Upper lobe of left lung (tissue), 6 donors: ENCODE measurements around the gene COL23A1. TPM values are rescaled to one million over a fixed set of nuclear protein-coding genes. Genes with fewer than 3 reads are reported as not detected.

Experiments
- ATAC-seq, 2 donors: fragments of 200-7000 bp; cut with Tn5 transposase; one replicate each; pipeline ENCODE4 v1.9.1; 2022; ENCODE audit warnings: mild to moderate bottlenecking in 2 of 2, moderate library complexity in 2 of 2; ENCODE audit not compliant: low FRiP score in 2 of 2
- DNase-seq, 2 donors: peaks; one replicate each; pipeline ENCODE4 v3.0.0-alpha.2; 2019 to 2020
- H3K27ac ChIP-seq, 4 donors: fragments of 200-600 bp; sonication (generic); one replicate each; pipeline ENCODE4 v1.5.1; 2016 to 2019
- H3K27me3 ChIP-seq, 4 donors: fragments of 200-600 bp; sonication (generic); one replicate each; pipeline ENCODE4 v1.5.1; 2017 to 2019
- H3K36me3 ChIP-seq, 4 donors: fragments of 200-600 bp; sonication (generic); one replicate each; pipeline ENCODE4 v1.5.1; 2016 to 2019
- H3K4me1 ChIP-seq, 4 donors: fragments of 200-600 bp; sonication (generic); one replicate each; pipeline ENCODE4 v1.5.1; 2018 to 2019
- H3K4me3 ChIP-seq, 4 donors: fragments of 200-600 bp; sonication (generic); one replicate each; pipeline ENCODE4 v1.5.1; 2017 to 2019; ENCODE audit warnings: mild to moderate bottlenecking in 2 of 4, moderate library complexity in 1 of 4
- H3K9me3 ChIP-seq, 4 donors: fragments of 200-600 bp; sonication (generic); one replicate each; pipeline ENCODE4 v1.5.1; 2018 to 2019
- EP300 ChIP-seq, 4 donors: sonication (generic); formaldehyde crosslinking; IDR thresholded peaks; one replicate each; pipeline ENCODE4 v1.5.1; 2017; ENCODE audit warnings: antibody characterized with exemption in 4 of 4, control low read depth in 2 of 4
- POLR2A ChIP-seq, 4 donors: fragments of 450-650 bp; IDR thresholded peaks; one replicate each; pipeline ENCODE4 v1.5.1; 2016 to 2017; ENCODE audit warnings: antibody characterized with exemption in 4 of 4, mild to moderate bottlenecking in 2 of 4
- POLR2AphosphoS5 ChIP-seq, 2 donors: sonication (generic); formaldehyde crosslinking; IDR thresholded peaks; one replicate each; pipeline ENCODE4 v1.5.1; 2017; ENCODE audit warnings: antibody characterized with exemption in 2 of 2
- WGBS, 2 donors: methylation state at CpG; one replicate each; pipeline ENCODE4 v1.1.5; 2017 to 2018; 5-methylcytosine and 5-hydroxymethylcytosine counted together
- total RNA-seq, 6 donors: library from RNA; depleted of rRNA in 4 of 6; stranded (reverse); fragments of >200 nt in 4 of 6; gene quantifications; one replicate each; pipeline versions ENCODE4 v1.1.0 to v1.2.1, GENCODE V29; 2016 to 2021
- TF ChIP-seq, protein P1 (sequence below), 6 experiments: fragments of 450-650 bp in 4 of 6; fragments of 200-600 bp in 2 of 6; sonication (generic) in 2 of 6; IDR thresholded peaks; one replicate each; pipeline ENCODE4 v1.5.1; 2016 to 2019; ENCODE audit warnings: antibody characterized with exemption in 6 of 6
- donor health status: DM: no; HTN: no; CAD: no; lungs with moderate emphysema.
- donor health status: DM: no; HTN: yes; CAD: no; lungs with severe emphysema.

Gene COL23A1
- total RNA-seq, 6 donors from 2014 or later: 0.61 to 3.1 (median 1.5) TPM

DNA sequence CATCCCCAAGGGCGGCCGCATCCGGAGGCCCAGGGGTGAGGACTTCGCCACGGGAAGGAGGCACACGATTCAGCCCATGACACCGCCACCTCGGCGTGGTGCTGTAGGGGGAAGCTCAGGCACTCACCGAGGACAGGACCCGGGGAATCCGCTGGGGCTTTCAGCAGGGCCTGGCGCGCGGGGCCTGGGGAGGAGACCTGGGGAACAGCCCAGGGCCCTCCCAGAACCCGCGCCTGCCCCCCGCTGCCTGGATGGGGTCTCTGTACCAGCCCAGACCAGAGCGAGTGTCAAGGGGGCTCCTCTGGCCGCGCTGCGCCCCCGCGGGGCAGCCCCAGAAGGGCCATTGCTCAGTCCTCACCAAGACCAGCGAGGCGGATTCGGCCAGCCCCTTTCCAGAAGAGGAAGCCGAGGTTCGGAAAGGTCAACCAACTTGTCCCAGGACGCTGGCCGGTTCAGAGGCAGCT, 12.8 kb downstream of the COL23A1 start:
- peaks cover 0 to 13% (median 5%) of the 10 kb centered on the region in 4 donors for H3K27me3 ChIP-seq
- peak in 1 of 2 donors; percentile 51 for ATAC-seq
- DNase-seq: peak in 1 of 2 donors; percentile 72
- no peak overlapping the region for H3K27ac ChIP-seq
- 36 to 46% methylated on average over 12 to 25 of the region's 31 CpGs for WGBS, 2 donors
- TF ChIP-seq EP300 (IDR thresholded peaks at IDR 0.05) (no peak), POLR2A (IDR thresholded peaks at IDR 0.05) (no peak), POLR2AphosphoS5 (IDR thresholded peaks at IDR 0.05) (no peak)
- TF ChIP-seq, protein P1, sequence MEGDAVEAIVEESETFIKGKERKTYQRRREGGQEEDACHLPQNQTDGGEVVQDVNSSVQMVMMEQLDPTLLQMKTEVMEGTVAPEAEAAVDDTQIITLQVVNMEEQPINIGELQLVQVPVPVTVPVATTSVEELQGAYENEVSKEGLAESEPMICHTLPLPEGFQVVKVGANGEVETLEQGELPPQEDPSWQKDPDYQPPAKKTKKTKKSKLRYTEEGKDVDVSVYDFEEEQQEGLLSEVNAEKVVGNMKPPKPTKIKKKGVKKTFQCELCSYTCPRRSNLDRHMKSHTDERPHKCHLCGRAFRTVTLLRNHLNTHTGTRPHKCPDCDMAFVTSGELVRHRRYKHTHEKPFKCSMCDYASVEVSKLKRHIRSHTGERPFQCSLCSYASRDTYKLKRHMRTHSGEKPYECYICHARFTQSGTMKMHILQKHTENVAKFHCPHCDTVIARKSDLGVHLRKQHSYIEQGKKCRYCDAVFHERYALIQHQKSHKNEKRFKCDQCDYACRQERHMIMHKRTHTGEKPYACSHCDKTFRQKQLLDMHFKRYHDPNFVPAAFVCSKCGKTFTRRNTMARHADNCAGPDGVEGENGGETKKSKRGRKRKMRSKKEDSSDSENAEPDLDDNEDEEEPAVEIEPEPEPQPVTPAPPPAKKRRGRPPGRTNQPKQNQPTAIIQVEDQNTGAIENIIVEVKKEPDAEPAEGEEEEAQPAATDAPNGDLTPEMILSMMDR (IDR thresholded peaks at IDR 0.05): no peak
- peak overlapping the region in 3 of 4 donors; percentile 25 to 34 (median 33) for H3K4me3 ChIP-seq
- no peaks in the 10 kb centered on the region for H3K36me3 ChIP-seq
- no peaks in the 10 kb centered on the region for H3K9me3 ChIP-seq
- H3K4me1 ChIP-seq: peaks cover 0 to 9% (median 0%) of the 10 kb centered on the region in 4 donors

DNA sequence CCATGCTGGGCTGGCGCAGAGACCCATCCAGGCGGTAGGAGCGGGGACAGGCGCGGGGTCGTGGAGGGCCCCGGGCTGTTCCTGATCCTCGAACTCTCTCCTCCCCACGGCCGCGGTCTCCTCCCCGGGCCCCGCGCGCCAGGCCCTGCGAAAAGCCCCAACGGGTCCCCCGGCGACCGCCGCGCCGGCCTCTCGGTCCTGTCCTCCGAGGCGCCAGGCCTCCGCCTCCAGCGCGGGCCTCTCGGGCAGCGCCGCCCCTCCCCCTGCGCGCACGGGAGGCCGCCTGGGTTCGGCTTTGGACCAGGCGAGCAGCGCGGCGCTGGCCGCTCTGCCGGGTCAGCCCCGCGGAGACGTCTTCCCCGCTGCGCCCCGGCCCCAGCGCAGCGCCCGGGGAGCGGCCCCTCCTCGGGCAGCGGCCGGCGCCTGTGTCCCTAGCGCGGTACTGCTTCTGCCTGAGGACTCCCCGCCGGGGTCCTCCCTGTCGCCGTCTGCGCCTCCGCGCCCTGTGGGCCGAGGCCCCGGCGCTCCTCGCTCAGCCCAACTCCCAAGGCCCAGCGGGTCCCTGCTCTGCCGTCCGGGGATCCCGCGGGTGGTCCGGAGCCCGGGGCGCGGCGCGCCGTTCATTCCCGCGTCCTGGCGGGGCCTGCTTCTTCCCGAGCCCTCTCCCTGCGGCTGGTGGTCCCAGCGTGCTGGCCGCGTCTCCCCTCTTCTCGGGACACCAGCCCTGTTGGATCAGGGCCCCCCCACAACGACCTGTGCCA, 13.4 kb downstream of the COL23A1 start:
- Histone ChIP-seq H3K36me3 (no peaks in the 10 kb centered on the region), H3K4me3 (peak overlapping the region in 3 of 4 donors; percentile 25 to 34 (median 33)), H3K9me3 (no peaks in the 10 kb centered on the region), H3K27ac (no peak overlapping the region), H3K4me1 (peaks cover 0 to 9% (median 0%) of the 10 kb centered on the region in 4 donors), H3K27me3 (peaks cover 0 to 13% (median 5%) of the 10 kb centered on the region in 4 donors)
- ATAC-seq (peak in 1 of 2 donors; percentile 28), DNase-seq (peak in 1 of 2 donors; percentile 84)
- no peak for TF ChIP-seq POLR2A (IDR thresholded peaks at IDR 0.05)
- TF ChIP-seq, protein P1 (IDR thresholded peaks at IDR 0.05): no peak
- 21% methylated on average over 10 to 26 of the region's 92 CpGs for WGBS, 2 donors

DNA sequence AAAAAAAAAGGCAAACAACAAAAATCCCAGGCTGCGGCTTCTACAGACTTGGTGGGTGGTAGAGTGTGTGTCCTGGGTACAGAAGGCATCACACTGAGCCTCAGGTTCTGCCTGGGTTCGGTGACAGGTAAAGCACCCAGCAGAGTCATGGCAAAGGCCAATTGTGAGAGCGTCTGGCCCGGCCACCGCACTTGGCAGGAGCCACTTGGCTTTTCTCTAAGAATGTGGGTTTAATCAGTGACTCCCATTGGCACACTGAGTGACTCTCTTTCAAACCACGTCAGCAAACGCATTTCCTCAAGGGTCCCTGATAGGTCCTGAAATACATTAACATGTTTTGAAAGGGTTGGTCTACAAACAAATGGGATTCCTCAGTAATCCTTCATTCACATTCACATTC, 17.0 kb downstream of the COL23A1 start:
- no peak for DNase-seq
- H3K9me3 ChIP-seq: no peaks in the 10 kb centered on the region
- WGBS, 2 donors: 79 to 80% methylated on average over 7 of the region's 7 CpGs
- H3K4me1 ChIP-seq: peaks cover 0 to 9% (median 0%) of the 10 kb centered on the region in 4 donors
- H3K36me3 ChIP-seq: no peaks in the 10 kb centered on the region
- H3K27me3 ChIP-seq: peaks cover 0 to 13% (median 5%) of the 10 kb centered on the region in 4 donors
- H3K4me3 ChIP-seq: no peak overlapping the region
- no peak overlapping the region for H3K27ac ChIP-seq
- ATAC-seq: no peak
- TF ChIP-seq, protein P1 (IDR thresholded peaks at IDR 0.05): no peak
- TF ChIP-seq POLR2A (IDR thresholded peaks at IDR 0.05) (no peak), POLR2AphosphoS5 (IDR thresholded peaks at IDR 0.05) (no peak), EP300 (IDR thresholded peaks at IDR 0.05) (no peak)

DNA sequence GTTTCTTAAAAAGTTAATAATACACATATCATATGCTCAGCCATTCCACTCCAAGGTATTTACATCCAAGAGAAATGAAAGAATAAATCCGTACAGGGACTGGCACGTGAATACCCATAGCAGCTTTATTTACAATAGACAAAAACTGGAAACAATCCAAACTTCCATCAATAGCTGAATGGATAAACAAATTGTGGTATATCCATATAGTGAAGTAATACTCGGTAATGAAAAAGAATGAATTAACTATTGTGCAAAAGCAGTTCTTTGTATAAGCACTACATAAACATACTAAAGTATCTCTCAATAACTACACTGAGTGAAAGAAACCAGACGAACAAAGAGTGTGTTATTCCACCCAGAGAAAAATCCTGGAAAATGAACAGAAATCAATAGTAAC, 17.6 kb downstream of the COL23A1 start:
- Histone ChIP-seq H3K27me3 (peaks cover 0 to 13% (median 5%) of the 10 kb centered on the region in 4 donors), H3K4me3 (no peak overlapping the region), H3K4me1 (peaks cover 0 to 9% (median 0%) of the 10 kb centered on the region in 4 donors), H3K27ac (no peak overlapping the region), H3K36me3 (no peaks in the 10 kb centered on the region), H3K9me3 (no peaks in the 10 kb centered on the region)
- ATAC-seq: no peak
- no peak for TF ChIP-seq EP300 (IDR thresholded peaks at IDR 0.05)
- no peak for TF ChIP-seq POLR2AphosphoS5 (IDR thresholded peaks at IDR 0.05)
- TF ChIP-seq, protein P1 (IDR thresholded peaks at IDR 0.05): no peak
- TF ChIP-seq POLR2A (IDR thresholded peaks at IDR 0.05): no peak
- no peak for DNase-seq
- WGBS, 2 donors: 81 to 91% methylated on average over 4 of the region's 4 CpGs
